GM18870 (cell line): ENCODE measurements around the gene TREH.

Source experiments
- ATAC-seq: cut with Tn5 transposase; IDR thresholded peaks from one replicate; pipeline ENCODE4 v1.9.1; 2021; ENCODE audit warnings: moderate library complexity; ENCODE audit not compliant: unreplicated experiment

TREH gene

DNA sequence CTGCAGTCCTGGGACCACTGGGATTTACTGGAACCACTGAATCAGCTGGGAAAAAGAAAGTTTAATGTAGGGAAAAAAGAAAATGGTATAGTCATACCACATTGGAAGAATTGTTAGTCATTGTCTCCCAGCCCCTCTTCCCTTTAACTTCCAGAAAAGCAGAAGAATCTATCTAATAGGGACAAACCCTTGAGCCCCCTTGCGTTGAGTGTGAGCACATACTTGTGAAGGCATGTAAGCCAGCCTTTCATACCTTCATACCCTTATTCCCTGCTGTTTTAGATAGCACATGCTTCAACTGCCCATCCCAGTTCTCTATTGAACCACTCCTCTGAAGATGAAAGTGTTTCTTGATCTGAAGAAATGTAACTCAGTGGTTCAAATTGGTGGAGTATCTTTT lies 6.6 kb downstream of the TREH start:
- ATAC-seq, result no peak

DNA sequence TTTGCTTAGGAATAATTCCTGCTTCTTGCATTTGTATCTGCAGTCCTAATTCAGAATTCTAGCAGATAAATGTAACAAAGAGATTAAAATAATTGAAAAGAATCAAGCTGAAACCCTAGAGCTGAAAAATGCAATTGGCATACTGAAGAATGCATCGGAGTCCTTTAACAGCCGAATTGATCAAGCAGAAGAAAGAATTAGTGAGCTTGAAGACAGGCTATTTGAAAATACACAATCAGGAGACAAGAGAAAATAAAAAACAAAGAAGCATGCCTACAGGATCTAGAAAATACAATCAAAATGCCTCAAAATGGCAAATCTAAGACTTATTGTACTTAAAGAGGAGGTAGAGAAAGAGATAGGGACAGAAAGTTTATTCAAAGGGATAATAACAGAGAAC lies 8.2 kb downstream of the TREH start:
- no peak for ATAC-seq

DNA sequence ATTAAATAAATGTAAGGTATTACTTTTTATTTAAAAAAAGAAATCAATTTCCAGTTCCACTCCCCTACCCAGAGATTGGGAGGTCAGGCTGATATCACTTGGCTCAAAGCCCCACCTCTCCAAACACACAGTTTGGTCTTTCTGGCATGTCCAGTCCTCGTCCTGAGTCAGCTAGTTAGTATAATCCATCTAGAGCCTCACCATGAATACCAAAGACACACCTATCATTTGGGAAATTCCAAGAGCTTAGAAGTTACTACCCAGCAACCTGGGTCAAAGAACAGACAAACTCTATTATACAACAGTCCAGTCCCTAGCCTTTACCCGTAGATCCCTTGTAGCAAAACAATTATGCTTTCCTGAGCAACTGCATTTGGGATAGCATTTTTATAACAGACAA lies 9.4 kb downstream of the TREH start:
- no peak for ATAC-seq

DNA sequence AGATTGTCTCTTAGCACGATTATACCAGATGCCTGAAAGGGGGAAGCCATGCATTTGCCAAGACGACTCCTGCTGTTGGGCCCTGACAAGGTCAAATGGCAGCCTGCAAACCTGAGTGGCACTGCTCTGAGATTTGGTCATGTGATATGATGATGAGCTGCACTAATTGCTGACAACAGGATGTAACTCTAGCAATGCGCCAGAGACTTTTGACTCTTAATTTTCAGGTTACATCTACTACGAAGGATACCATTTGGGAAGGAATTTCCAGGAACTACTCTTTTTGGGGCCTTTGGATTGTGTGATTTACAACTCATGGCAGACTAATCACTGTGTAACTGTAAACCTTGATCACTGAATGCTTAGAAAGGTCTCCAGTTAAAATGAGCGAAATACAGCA lies 13.1 kb downstream of the TREH start:
- ATAC-seq, result no peak

DNA sequence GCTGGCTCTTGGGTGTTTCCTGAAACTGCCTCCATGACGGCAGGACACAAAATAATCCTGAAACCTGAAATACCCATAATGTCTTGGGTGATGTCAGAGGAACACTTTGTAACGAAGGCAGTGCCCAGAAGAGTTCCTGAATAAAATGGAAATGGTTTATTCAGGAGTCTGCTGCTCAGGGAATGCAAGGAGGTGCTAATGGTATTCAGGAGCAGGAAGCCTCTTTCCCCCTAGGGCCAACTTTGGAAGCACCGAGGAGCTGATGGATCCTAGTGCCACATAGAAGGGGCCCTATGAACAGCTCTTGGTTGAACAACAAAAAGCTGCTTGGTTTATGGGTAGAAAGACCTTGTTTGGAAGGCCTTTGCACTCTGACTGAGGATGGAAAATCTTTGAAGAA lies 15.5 kb downstream of the TREH start:
- ATAC-seq, result no peak

DNA sequence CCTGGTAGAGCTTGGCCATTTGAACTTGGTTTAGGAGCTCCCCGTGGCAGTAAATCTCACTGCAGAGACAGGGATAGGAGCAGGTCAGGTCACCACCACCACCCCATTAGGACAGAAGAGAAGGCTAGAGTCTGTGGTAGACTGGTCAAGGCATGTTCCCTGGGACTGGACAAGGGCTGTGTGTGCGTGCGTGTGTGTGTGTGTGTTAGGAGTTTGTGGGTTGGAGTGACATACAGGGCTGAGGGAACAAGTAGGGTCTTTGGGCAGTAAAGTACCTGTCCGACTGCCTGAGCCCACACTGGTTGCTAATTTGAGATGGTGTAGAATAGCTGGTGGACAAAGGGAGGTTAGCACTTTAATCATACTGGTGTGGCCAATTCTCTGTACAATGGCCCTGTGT lies 16.1 kb downstream of the TREH start:
- ATAC-seq, result no peak

DNA sequence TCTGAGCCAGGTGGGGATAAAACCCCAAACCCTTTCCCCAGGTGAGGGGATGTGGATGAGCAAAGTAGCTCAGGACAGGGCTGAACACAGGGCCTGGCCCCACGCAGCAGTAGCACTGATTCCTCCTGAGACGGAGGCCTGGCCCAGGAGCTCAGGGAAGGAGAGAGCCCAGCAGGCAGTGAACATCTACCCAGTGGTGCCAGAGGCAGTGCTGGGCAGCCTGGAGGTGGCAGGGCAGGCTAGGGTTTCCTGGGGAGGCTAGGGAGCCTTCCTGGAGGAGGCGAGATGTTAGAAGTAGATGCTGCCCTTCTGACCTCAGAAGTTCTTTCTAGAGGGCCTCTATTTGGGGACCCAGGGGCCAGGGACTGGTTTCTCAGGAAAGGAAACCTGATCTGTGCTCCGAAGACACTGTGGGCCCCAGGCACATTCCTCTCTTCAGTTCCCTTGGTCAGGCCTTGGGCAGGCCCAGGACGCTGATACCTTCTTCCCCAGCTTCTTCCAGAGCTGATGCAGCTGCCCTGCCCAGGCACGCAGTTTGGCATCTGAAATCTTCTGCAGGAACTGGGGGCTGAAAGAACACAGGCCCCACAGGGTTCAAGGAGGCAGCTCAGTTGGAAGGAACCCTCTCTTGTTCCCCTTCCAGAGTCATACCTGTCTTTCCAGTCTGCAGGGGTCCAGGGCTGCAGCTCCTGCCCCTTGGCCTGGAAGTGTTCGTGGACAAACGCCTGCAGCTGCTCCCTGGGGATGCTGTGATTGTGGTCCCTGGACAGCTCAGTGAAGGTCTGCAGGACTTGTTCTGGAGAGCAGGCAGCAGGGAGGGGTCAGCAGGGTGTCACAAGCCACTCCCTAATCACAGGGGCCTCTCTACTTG lies 16.8 kb downstream of the TREH start:
- no peak for ATAC-seq

DNA sequence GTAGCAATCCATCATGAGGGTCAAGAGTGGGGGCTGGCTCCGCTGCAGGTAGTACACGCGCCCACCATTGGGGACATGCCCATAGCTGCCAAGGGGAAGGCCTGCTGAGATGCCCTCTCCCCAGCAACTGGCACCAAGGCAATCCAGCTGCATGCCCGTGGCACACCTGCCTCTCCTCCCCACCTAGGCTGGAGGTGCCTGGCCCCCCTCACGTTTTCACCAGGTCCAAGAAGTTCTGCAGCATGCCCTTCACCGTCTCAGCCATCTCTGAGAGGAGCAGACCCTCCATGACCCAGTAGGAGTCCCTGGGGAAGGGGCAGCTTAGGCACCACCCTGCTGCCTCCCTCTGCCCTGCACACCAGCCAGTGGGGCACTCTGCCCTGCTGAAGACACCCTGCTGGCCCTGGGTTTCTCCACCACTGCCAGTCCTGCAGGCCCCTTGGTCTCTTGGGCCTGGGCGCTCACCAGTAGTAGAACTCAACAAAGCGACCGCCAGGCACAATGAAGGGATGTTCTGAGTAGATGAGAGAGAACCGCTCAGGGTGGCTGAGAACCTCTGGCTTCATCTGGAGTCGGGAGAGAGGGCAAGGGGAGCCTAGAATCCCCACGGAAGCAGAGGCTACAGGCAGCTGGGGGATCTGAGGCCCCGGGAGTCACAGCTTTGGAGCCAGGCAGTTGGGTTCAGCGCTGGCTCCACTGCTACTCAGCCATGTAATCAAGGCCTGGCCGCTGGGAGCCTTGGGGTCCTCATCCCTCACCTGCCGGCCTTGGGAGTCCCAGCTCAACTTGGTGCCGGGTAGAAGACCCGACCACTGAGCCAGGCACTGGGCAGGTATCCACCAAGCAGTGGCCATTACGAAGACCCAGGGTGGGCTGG lies 17.8 kb downstream of the TREH start:
- ATAC-seq, result no peak

DNA sequence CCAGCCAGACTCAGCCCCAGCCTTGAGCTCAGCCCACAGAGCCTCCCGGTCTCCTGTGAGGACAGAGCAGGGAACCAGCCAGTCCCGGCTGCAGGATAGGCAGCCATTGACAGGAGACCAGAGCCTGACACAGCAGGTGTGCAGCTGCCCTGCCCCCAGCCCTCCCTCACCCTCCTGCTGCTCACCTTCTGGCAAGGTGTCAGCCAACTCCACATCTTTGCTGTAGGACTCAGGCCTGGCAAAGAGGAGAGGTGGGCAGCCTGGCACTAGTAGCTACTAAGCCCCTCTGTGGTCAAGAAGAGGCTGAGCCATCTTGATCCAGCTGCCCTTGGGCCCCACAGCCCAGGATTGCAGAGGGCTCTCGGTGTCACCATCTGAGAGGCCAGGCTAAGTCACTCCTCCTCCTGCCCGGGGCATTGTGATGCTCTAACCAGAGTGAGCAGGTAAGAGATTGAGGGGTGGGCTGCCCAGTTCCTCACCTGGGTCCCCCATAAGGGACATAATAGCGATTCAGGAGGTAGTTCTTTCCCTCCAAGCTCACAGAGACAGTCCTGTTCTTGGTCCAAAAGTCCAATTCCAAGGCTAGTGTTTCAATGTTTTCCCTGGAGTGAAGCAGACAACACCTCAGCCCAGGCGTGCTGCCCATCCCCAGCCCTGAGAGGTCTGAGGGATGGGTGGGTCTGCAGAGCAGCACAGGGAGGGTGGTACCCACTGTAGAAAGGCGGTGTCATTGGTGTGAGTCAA lies 18.6 kb downstream of the TREH start:
- no peak for ATAC-seq

DNA sequence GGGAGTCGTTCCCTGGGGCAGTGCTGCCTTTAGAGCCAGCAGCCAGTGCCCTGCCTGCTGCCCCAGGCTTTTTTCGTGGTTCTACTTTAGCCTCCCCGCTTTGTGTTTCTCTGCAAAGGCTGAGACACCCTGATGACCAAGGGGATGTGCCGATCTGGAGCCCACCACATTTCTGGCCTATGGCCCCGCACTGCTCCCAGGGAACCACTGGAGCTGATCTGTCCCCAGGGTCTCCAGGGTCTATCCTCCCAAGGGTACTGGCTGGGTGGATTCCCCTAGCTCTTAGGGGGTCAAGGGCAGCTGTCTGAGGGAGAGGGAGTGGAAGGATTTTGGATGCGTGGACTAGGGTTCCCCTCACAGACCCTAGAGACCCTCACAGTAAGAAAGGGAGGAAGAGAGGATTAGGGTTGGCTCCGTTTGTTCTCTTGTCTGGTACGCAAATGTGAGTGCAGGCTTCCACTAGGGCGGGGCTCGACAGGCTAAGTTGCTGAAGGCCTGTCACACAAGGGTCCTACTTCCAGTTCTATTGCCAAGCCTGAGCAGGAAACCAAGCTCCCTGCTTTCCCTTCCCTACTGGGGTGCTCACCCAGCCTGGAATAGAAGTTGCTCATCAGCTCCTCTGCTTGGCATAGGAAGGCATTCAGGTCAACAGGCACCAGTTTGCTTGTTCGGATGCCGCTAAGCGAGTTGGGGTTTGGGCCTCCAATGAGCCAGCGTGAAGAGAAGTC lies 19.3 kb downstream of the TREH start:
- no peak for ATAC-seq

DNA sequence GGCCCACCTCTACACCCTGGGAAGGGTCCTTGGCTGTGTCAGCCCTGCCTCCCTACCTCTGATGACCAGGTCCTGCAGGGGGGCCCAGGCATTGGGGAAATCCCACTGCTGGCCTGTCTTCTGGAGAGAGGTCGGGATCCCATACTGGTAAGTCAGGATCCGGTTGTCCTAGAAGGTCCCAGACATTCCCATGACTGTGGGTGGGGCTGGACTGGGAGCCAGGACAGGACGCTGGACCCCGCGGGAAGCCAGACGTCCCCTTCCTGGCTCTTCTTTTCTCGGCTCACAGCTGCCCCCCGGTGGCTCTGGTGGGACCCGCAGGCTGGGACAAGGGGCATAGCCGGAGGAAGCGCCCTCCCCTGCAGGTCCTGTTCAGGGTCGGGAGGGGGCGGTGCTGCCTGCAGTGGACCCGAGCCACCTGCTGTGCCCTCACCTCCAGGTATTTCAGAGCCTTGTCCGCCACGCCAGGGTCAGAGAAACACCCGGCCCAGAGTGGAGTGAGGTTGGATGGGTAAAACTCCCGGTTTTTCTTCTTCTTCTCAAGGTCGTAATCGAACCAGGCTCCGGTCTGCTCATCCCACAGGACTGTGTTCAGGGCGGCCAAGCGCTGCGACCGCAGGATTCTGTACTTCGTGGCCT lies 20.0 kb downstream of the TREH start:
- no peak for ATAC-seq

DNA sequence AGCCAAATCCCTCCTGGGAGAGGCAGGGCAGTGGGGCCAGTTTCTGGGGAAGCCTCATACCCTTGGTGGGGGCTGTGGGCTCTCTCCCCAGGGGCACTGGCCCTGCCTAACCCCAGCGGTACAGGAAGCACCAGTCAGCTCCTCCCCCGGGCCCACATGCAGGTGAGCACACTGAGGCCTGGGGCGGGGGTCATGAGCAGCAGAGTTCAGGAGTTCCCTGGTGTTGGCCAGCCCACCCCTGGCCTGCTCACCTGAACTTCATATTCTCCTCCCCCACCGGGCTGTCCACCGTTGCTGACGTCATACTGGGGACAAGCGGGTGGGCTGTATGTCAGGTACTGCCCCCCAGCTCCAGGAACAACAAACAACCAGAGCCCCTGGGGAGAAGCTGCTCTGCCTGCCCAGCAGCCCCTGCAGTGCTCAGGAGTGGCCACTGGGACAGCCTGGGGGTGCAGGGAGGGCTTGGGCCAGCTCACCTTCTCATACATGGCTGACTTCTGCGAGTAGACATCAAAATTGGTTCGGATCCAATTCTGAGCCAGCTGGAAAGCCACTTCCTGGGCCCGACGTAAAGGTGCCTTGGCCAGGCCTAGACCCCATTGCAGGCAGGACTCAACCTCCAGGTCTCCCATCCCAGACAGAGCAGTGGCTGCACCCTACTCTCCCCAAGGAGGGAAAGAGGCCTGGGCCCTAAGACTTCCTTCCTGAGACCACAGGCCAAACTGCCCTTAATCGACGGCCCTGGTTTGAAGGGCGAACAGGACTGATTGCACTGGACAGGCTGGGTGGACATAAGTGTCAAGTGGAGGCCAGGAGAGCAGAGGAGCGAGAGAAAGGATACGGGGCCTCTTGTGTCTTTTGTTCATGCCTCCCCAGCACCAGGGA lies 20.8 kb downstream of the TREH start:
- ATAC-seq, result no peak

DNA sequence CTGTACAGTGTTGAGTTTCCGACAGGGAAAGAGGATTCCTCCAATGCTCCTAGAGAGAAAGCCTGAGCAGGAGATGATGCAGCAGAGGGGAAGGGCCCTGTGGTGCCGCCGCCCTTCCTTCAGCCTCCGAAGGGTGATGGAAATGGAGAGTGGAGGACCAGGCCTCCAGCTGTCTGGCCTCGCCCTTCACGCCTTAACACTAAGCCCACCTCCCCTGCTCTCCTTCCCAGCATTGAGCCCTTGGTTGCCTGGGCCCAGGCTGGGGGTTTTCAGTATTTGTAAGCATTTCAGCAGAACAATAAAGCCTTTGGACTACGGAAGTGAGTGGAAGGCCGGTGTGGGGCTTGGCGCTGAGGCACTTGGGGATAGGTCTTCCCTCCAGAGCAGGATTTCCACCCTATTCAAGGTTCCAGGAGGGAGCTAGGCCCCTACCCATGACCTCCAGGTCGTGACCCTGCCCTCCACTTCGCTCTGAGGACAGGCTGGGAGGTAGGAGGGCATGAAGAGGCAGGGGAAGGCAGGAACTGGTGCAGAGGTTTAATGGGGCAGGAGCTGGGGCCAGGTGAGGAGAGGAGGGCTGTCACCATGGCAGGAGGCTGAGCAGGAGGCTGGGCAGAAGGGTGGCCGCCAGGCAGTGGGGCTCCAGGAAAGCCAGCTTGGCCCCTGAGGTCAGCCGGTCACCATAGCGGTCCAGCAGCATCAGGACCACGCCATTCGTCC lies 21.6 kb downstream of the TREH start:
- ATAC-seq, result no peak

DNA sequence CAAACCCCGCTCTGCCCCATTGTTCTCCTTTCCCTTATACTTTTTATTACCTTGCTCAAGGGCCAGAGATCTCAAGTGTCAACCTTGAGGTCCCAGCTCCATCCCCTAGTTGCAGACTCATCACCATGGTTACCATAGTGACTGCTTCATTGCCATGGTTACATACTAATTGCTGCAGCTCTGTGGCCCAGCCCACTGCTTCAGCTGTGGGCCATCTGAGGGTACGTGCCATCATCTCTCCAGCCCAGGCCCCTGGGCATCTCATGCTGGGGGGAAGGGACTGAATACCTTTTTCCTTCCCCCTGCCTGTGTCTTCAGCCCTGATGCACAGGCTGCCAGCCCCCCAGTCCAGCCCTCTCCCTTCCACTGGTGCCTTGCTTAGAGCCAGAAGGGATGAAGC lies 22.2 kb downstream of the TREH start:
- no peak for ATAC-seq

DNA sequence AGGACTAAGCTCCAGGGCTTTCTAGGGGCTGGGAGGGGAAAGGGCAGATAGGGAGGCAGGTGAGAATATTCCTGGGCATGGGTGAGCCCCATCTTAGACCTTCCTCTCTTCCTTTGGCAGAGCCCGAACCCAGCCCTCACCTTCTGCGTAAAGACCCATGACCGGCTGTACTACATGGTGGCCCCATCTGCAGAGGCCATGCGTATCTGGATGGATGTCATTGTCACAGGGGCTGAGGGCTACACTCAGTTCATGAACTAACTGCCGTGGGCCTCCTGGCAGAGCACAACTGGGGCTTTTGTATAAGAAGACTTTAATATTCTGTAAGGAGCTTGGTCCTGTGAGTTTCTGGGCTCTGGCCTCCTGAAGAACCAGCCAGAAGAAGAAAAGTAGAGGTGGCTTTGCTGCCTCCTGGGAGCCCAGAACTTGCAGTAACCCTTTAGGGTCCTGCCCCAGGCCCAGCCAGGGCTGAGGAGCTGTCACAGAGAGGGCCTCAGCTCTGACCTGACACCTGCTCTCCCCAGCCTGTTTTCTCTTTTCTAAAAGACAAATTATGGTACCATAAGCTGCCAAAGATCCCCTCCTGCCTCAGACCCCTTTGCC lies 22.8 kb downstream of the TREH start:
- no peak for ATAC-seq

DNA sequence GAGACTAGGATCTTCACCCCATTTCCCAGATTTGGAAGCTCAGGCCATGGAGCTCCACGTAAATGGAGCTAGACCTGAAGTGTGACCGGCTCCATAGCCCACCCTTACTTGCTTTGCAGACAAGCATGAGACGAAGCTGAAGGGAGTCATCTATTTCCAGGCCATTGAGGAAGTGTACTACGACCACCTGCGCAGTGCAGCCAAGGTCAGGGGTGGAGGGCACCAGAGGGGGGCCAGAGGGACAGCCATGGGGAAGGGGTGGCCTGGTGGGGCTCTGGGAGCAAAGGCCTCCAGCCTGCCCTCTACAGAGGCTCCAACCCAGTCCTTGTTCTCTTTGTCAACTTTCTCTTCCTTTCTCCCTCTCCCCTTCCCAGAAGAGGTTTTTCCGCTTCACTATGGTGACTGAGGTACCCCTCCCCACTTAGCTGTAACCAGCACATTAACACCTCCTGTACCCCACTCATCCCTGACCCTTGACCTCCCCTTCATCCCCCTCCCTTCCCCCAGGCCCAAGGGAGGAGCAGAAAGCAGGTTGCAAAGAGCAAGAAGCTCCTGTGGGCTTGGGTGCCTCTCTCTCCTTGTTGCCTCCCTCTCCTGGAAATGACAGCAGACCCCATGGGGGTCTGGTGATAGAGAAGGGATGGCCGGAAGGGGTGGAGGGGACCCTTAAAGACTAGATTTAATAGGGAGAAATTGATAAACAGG lies 23.8 kb downstream of the TREH start:
- ATAC-seq, result no peak

DNA sequence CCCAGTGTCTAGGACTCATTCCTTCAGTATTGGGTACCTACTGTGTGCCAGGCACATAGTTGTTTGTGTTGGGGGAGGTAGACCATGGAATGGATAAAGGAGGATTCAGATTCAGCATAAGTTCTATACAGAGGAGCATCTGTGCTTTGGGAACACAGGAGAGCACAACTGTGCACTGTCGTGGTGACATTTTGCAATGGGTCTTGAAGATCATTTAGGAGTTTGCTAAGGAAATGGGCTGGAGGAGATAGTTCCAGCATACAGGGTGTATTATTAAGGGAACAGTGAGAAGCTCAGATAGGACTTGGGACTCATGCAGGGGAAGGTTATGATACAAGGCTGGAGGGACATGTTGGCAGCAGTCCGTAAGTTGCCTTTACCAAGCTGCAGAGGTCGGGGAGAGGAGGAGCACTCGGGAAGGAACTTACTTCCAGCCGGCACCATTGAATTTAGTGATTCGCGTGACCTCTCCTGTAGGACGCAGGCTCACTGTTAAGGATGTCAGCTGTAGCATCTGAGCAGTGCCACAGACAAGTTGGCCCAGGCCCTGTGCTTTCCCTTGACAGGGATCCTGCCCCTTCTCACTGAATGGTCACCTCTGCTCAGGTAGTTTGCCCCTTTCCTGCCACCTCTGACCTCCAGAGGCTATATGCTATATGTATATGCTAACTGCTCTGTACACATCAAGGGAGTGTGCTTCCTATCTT lies 25.6 kb downstream of the TREH start:
- ATAC-seq, result no peak
